HepG2 (cell line): Measurements from ENCODE around the gene SPON2. TPM values are rescaled to one million over a fixed set of nuclear protein-coding genes. Genes with fewer than 3 reads are reported as not detected.
A peak's percentile ranks its signal among the peaks of the same experiment; 100 is the strongest.

Experiments
- ATAC-seq: fragments of 200-7000 bp; cut with Tn5 transposase; 3 replicates; pipeline ENCODE4 v1.9.1; 2020; ENCODE audit warnings: mild to moderate bottlenecking, moderate library complexity
- BruUV-seq: library from RNA; stranded (reverse); fragments of 400-500 nt; replicated peaks from 2 replicates; lab custom pipeline; 2021; lab: Mats Ljungman, UMichigan
- CTCF ChIA-PET: fragments of 300-600 bp; formaldehyde crosslinking; extraction: SDS; loops from one replicate; lab custom pipeline; 2021; ENCODE audit warnings: low total read pairs, inconsistent platforms, low intra/inter-chr PET ratio; lab: Yijun Ruan, JAX
- POLR2A ChIA-PET: fragments of 350-600 bp; sonication (Branson Sonifier 250); formaldehyde crosslinking; loops from one replicate; lab custom pipeline; 2020; ENCODE audit warnings: antibody characterized with exemption, inconsistent platforms; lab: Yijun Ruan, JAX
- DNase-seq: peaks from one replicate; pipeline ENCODE4 v3.0.0-alpha.2; 2015; ENCODE audit warnings: low spot score
- FAIRE-seq: peaks from 3 replicates; lab custom pipeline; 2011; peaks lifted over from hg19 to GRCh38; lab: Jason Lieb, UNC
- H2AFZ ChIP-seq: one replicate; pipeline ENCODE4 v1.6.1; 2011; ENCODE audit warnings: low read length, inconsistent platforms
- H3K27ac ChIP-seq: fragments of 300-600 bp; 3 replicates; pipeline ENCODE4 v1.8.0; 2011; ENCODE audit warnings: mixed run types, mild to moderate bottlenecking, mixed read lengths, low read length, inconsistent platforms; ENCODE audit not compliant: insufficient read depth; ENCODE audit errors: extremely low read length
- H3K27me3 ChIP-seq, 2 experiments: fragments of 200-600 bp in 1 of 2; 2 replicates in 1 of 2; 3 replicates in 1 of 2; pipeline versions ENCODE4 v1.6.0 to v1.8.0; 2011; ENCODE audit warnings: low read length in 2 of 2, mild to moderate bottlenecking in 2 of 2, moderate library complexity in 2 of 2, inconsistent platforms in 1 of 2; ENCODE audit not compliant: insufficient read depth in 2 of 2, control insufficient read depth in 1 of 2
- H3K36me3 ChIP-seq, 2 experiments: fragments of 200-600 bp in 1 of 2; replicated peaks in 1 of 2; 2 replicates in 1 of 2; 3 replicates in 1 of 2; pipeline versions ENCODE4 v1.5.1 to v1.8.0; 2011; ENCODE audit warnings: low read length in 2 of 2, inconsistent platforms in 1 of 2; ENCODE audit not compliant: insufficient read depth in 2 of 2, control insufficient read depth in 1 of 2
- H3K4me1 ChIP-seq: 2 replicates; pipeline ENCODE4 v1.5.1; 2012; ENCODE audit warnings: low read length, inconsistent platforms; ENCODE audit not compliant: insufficient read depth
- H3K4me2 ChIP-seq: 2 replicates; pipeline ENCODE4 v1.6.0; 2011; ENCODE audit warnings: low read depth, low read length, inconsistent platforms
- H3K4me3 ChIP-seq, 3 experiments: fragments of 200-600 bp in 1 of 3; sonication (generic), shearing (Covaris generic) in 1 of 3; replicated peaks in 1 of 3; 2 replicates each; pipeline ENCODE4 v1.5.1; 2011 to 2016; ENCODE audit warnings: low read length in 3 of 3, inconsistent platforms in 2 of 3, low read depth in 2 of 3, mild to moderate bottlenecking in 2 of 3, control low read depth in 1 of 3, mixed read lengths in 1 of 3; ENCODE audit not compliant: insufficient read depth in 1 of 3
- H3K79me2 ChIP-seq: one replicate; pipeline ENCODE4 v1.6.1; 2011; ENCODE audit warnings: low read length, inconsistent platforms; ENCODE audit not compliant: insufficient read depth
- H3K9ac ChIP-seq: 2 replicates; pipeline ENCODE4 v1.6.0; 2011; ENCODE audit warnings: mild to moderate bottlenecking, low read depth, low read length, inconsistent platforms; ENCODE audit not compliant: insufficient read depth
- H3K9me3 ChIP-seq: 2 replicates; pipeline ENCODE4 v1.5.1; 2012; ENCODE audit warnings: mild to moderate bottlenecking, low read length
- H4K20me1 ChIP-seq: 2 replicates; pipeline ENCODE4 v1.6.0; 2011; ENCODE audit warnings: inconsistent platforms, mild to moderate bottlenecking, low read length, moderate library complexity; ENCODE audit not compliant: insufficient read depth
- AGO2 ChIP-seq: fragments of 200-400 bp; formaldehyde crosslinking; optimal IDR thresholded peaks from 2 replicates; pipeline ENCODE3; 2017; ENCODE audit warnings: mild to moderate bottlenecking, low read depth, low read length, moderate library complexity
- DBP ChIP-seq: sonication (generic); formaldehyde crosslinking; IDR thresholded peaks from 2 replicates; pipeline ENCODE4 v1.4.0; 2020; ENCODE audit warnings: missing genetic modification reagents; ENCODE audit errors: not compliant biosample characterization
- KAT2B ChIP-seq: fragments of 150-350 bp; IDR thresholded peaks from 2 replicates; pipeline ENCODE4 v1.6.1; 2014; ENCODE audit warnings: low read depth, low read length, borderline replicate concordance
- NCOA1 ChIP-seq: sonication (generic); formaldehyde crosslinking; IDR thresholded peaks from 2 replicates; pipeline ENCODE4 v1.9.0; 2021; ENCODE audit warnings: missing genetic modification reagents
- TBX2 ChIP-seq: sonication (generic); formaldehyde crosslinking; IDR thresholded peaks from 2 replicates; pipeline ENCODE4 v1.5.0; 2020; ENCODE audit warnings: missing genetic modification reagents, mild to moderate bottlenecking, borderline replicate concordance
- TCF7L2 ChIP-seq: IDR thresholded peaks from 2 replicates; pipeline ENCODE4 v1.6.1; 2011; ENCODE audit warnings: mild to moderate bottlenecking, low read depth, low read length, moderate library complexity
- ZFP36L1 ChIP-seq: sonication (generic); formaldehyde crosslinking; IDR thresholded peaks from 2 replicates; pipeline ENCODE4 v1.8.0; 2022; ENCODE audit warnings: mild to moderate bottlenecking, missing genetic modification reagents, moderate library complexity
- ZNF354B ChIP-seq: sonication (generic); formaldehyde crosslinking; IDR thresholded peaks from 2 replicates; pipeline ENCODE4 v1.8.0; 2022; ENCODE audit warnings: mild to moderate bottlenecking, missing genetic modification reagents
- ZNF784 ChIP-seq: sonication (generic); formaldehyde crosslinking; IDR thresholded peaks from 2 replicates; pipeline ENCODE4 v1.5.1; 2020; ENCODE audit warnings: missing genetic modification reagents, mild to moderate bottlenecking, borderline replicate concordance
- WGBS: methylation state at CpG from one replicate; pipeline ENCODE4 v1.1.6; 2017; ENCODE audit warnings: low lambda C conversion rate; 5-methylcytosine and 5-hydroxymethylcytosine counted together
- in situ Hi-C: cut with HindIII; loops from 2 replicates; pipeline ENCODE4 v1.10.0; 2017; ENCODE audit warnings: low pct_unique_long_range_greater_than_20kb; ENCODE audit not compliant: extremely low pct_ligation_motif_present
- intact Hi-C: fragments of 100-400 bp; cut with micrococcal nuclease; formaldehyde crosslinking; loops from one replicate; pipeline ENCODE4 v1.10.0; 2022; ENCODE audit not compliant: unreplicated experiment
- polyA plus RNA-seq, 8 experiments: library from polyadenylated mRNA; depleted of rRNA in 3 of 8; stranded (reverse) in 7 of 8; unstranded in 1 of 8; fragments of >200 nt; fragmentation: Illumina TruSeq in 4 of 8; extraction: Trizol in 4 of 8; gene quantifications; 2 replicates each; pipeline versions ENCODE4 v1.2.1 to v1.2.3, GENCODE V29; 2011 to 2016; ENCODE audit warnings: low read depth in 4 of 8, missing spikeins in 1 of 8, mixed read lengths in 1 of 8; ENCODE audit not compliant: insufficient read depth in 1 of 8
- total RNA-seq, 5 experiments: library from RNA; depleted of rRNA; stranded (reverse); fragments of >200 nt; fragmentation: Illumina TruSeq; extraction: Trizol; gene quantifications; 2 replicates each; pipeline ENCODE4 v1.2.3, GENCODE V29; 2016; ENCODE audit warnings: low read depth in 1 of 5

SPON2 gene
- total and polyA plus RNA-seq, 2 of the 13 experiments (the other 11 are each of a cell fraction or from before 2014, with no cell fraction given): 17.4 to 55.2 TPM

GRCh38 chr4:1216869-1217294, 44.5 kb upstream of the SPON2 start:
- Histone ChIP-seq H4K20me1 (no peaks in the 10 kb centered on the region), H3K79me2 (no peaks in the 10 kb centered on the region), H3K9ac (no peak overlapping the region), H2AFZ (no peak overlapping the region), H3K4me3 (no peak overlapping the region), H3K36me3 (peaks cover 12 to 52% of the 10 kb centered on the region in 2 experiments), H3K4me2 (no peak overlapping the region), H3K9me3 (no peaks in the 10 kb centered on the region), H3K4me1 (no peaks in the 10 kb centered on the region), H3K27me3 (no peaks in the 10 kb centered on the region), H3K27ac (no peak overlapping the region)
- POLR2A ChIA-PET: interaction anchor here (1.5 kb wide), 1 partner anchor 12 kb away, joined by 4 read pairs; no protein-coding TSS in a partner anchor
- FAIRE-seq (no peak), ATAC-seq (no peak), DNase-seq (no peak)
- 97% methylated on average over 21 of the region's 21 CpGs for WGBS
- intact Hi-C loops (no loop called here), in situ Hi-C loops (no loop called here)
- BruUV-seq: no TSS peak
- peak; percentile 31 for TF ChIP-seq AGO2
- no peak for TF ChIP-seq TBX2 (CRISPR knock-in tag)
- TF ChIP-seq, all 625 proteins: peak for 1
- CTCF ChIA-PET: no interaction called here

GRCh38 chr4:1216076-1216614, 43.8 kb upstream of the SPON2 start:
- ChIA-PET POLR2A (interaction anchor here (1.1 kb wide), 1 partner anchor 11 kb away, joined by 3 read pairs; no protein-coding TSS in a partner anchor), CTCF (no interaction called here)
- Histone ChIP-seq H3K36me3 (peaks cover 10 to 47% of the 10 kb centered on the region in 2 experiments), H3K79me2 (no peaks in the 10 kb centered on the region), H3K9ac (no peak overlapping the region), H3K4me3 (no peak overlapping the region), H3K27ac (no peak overlapping the region), H3K9me3 (no peaks in the 10 kb centered on the region), H3K4me2 (no peak overlapping the region), H4K20me1 (no peaks in the 10 kb centered on the region), H2AFZ (no peak overlapping the region), H3K4me1 (no peaks in the 10 kb centered on the region), H3K27me3 (no peaks in the 10 kb centered on the region)
- DNase-seq: no peak
- intact Hi-C loops (no loop called here), in situ Hi-C loops (no loop called here)
- ATAC-seq: no peak
- TF ChIP-seq DBP (CRISPR knock-in tag) (no peak), AGO2 (peak; percentile 69), ZFP36L1 (no peak), ZNF354B (no peak), ZNF784 (no peak), TCF7L2 (no peak), KAT2B (no peak), NCOA1 (CRISPR knock-in tag) (no peak)
- FAIRE-seq: no peak
- BruUV-seq: no TSS peak
- 97% methylated on average over 23 of the region's 34 CpGs for WGBS
